HUES64 (cell line): ENCODE results near the gene SHH.

Source experiments
- H3K27ac ChIP-seq: 2 replicates; pipeline ENCODE4 v1.7.0; 2013; ENCODE audit warnings: low read depth, low read length, inconsistent platforms
- H3K27me3 ChIP-seq: 2 replicates; pipeline ENCODE4 v1.6.1; 2013; ENCODE audit warnings: mild to moderate bottlenecking, low read length; ENCODE audit not compliant: insufficient read depth
- H3K36me3 ChIP-seq: 2 replicates; pipeline ENCODE4 v1.6.1; 2013; ENCODE audit warnings: mild to moderate bottlenecking, low read length; ENCODE audit not compliant: insufficient read depth
- H3K4me1 ChIP-seq: 2 replicates; pipeline ENCODE4 v1.6.1; 2013; ENCODE audit warnings: mild to moderate bottlenecking, low read length, moderate library complexity; ENCODE audit not compliant: insufficient read depth
- H3K4me3 ChIP-seq: 2 replicates; pipeline ENCODE4 v1.5.1; 2013; ENCODE audit warnings: mild to moderate bottlenecking, low read length, moderate library complexity
- H3K9ac ChIP-seq: 2 replicates; pipeline ENCODE4 v1.6.1; 2013; ENCODE audit warnings: mild to moderate bottlenecking, low read depth, low read length
- H3K9me3 ChIP-seq: 2 replicates; pipeline ENCODE4 v1.6.1; 2013; ENCODE audit warnings: low read depth, low read length; ENCODE audit not compliant: insufficient read depth
- WGBS: fragments of 150-250, 120-280 bp; methylation state at CpG from one replicate; pipeline ENCODE4 v1.1.7; 2013; ENCODE audit warnings: missing lambda C conversion rate; 5-methylcytosine and 5-hydroxymethylcytosine counted together

SHH gene

GRCh38 chr7:155831807-155832524 lies 19.7 kb upstream of the SHH start:
- H3K9me3 ChIP-seq, result no peaks in the 10 kb centered on the region
- no peak overlapping the region for H3K4me3 ChIP-seq
- H3K27me3 ChIP-seq, result no peaks in the 10 kb centered on the region
- H3K36me3 ChIP-seq, result no peaks in the 10 kb centered on the region
- WGBS, result 92% methylated on average over 18 of the region's 18 CpGs
- no peak overlapping the region for H3K27ac ChIP-seq
- no peaks in the 10 kb centered on the region for H3K4me1 ChIP-seq
- no peak overlapping the region for H3K9ac ChIP-seq

DNA sequence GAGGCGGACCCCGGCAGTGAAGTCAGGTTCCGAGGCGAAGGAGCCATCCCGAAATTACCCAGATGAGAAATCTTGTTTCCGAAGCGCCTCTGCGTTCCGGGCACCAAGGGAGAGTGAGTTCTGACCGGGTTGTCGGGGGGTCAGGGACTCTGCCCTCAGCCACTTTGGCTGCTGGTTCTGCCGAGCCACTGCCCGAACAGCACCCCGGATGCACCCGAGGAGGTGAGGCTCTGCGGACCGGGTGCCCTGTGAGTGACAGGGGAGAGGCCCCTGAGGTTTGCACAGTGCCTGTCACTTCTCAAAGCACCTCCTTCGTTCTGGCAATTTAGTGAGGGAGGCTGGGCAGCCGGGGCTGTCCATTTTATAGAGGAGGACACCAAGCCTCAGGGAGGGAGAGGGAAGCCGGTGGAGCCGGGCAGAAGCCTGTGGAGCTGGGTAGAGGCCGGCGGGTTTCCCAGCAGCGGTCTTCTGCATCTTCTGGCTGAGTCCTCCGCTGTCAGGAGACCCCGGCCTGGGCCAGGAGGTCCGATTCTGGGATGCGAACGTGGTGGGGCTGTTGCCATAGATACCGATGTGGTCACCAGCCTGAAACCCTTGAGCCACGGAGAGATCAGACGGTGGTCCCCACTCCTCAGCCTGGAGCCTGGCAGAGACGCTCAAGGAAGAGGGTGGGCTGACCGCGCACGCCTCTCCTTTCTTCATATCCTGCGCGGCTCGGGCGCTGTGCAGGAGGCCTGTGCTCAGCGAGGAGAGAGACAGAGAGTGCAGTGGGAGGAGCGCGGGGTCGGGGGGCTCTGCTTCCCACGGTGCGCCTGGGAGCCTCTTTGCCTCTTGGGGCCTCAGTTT lies 18.9 kb upstream of the SHH start:
- Histone ChIP-seq H3K4me1 (no peaks in the 10 kb centered on the region), H3K27me3 (no peaks in the 10 kb centered on the region), H3K9me3 (no peaks in the 10 kb centered on the region), H3K27ac (no peak overlapping the region), H3K9ac (no peak overlapping the region), H3K36me3 (no peaks in the 10 kb centered on the region), H3K4me3 (no peak overlapping the region)
- WGBS, result 95% methylated on average over 46 of the region's 46 CpGs

DNA sequence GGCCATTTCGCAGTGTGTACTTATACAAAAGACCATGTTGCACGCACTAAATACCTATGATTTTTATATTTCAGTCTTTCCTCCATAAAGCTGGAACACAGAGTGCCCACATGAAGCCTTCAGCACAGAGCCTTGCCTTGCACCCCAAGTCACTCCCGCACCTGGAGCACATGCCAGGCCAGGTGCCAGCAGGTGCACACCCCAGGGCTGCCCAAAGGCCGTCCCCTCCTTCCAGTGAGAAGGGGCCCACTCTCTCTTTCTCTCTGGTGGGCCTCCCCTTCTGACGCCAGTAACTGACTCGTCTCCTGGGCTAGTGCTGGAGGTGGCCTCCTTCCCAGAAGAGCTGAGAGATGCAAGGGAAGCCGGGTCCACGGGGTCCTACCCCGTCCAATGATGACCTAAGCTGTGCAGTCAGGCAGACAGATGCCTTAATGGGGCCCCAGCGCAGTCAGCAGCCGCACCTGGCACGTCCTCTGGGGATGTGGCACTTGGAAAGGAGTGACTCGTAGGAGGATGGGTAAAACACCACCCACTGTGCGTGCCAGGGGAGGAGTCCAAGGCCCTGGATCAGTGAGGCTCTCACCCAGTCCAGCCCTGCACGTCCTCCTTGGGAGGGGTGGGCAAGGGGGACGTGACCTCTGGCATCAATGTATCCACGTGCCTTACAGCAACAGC lies 17.7 kb upstream of the SHH start:
- H3K36me3 ChIP-seq, result no peaks in the 10 kb centered on the region
- 94% methylated on average over 17 of the region's 17 CpGs for WGBS
- H3K4me3 ChIP-seq, result no peak overlapping the region
- H3K9me3 ChIP-seq, result no peaks in the 10 kb centered on the region
- H3K4me1 ChIP-seq, result no peaks in the 10 kb centered on the region
- H3K9ac ChIP-seq, result no peak overlapping the region
- no peaks in the 10 kb centered on the region for H3K27me3 ChIP-seq
- H3K27ac ChIP-seq, result no peak overlapping the region

DNA sequence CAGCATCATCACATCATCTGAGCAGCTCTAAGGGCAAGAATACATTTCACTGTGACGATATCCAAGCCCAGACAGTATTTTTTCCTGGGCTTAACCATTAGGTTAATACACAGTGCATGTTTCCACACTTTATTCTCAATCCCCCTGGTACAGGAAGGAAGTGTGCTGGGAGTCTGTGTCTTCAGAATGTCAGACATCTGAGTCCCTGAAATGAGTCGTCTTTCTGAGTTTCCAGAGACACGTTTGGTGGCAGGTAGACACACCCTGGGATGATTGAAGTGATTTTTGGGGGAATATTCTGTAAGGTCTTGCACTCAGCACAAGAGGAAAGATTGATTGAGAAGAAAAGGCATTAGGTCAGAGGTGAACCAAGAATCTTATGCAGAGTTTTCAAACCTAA lies 13.1 kb upstream of the SHH start:
- WGBS, result 91% methylated on average over 3 of the region's 3 CpGs
- Histone ChIP-seq H3K9me3 (no peaks in the 10 kb centered on the region), H3K27me3 (no peaks in the 10 kb centered on the region), H3K27ac (no peak overlapping the region), H3K36me3 (no peaks in the 10 kb centered on the region), H3K4me1 (no peaks in the 10 kb centered on the region), H3K4me3 (no peak overlapping the region), H3K9ac (no peak overlapping the region)

- Histone ChIP-seq H3K4me3 (no peak overlapping the region), H3K9me3 (no peaks in the 10 kb centered on the region), H3K36me3 (no peaks in the 10 kb centered on the region), H3K4me1 (no peaks in the 10 kb centered on the region), H3K27me3 (no peaks in the 10 kb centered on the region), H3K27ac (no peak overlapping the region), H3K9ac (no peak overlapping the region)
- 91% methylated on average over 16 of the region's 17 CpGs for WGBS
Measured at GRCh38 chr7:155824227-155824886, 12.1 kb upstream of the SHH start.

DNA sequence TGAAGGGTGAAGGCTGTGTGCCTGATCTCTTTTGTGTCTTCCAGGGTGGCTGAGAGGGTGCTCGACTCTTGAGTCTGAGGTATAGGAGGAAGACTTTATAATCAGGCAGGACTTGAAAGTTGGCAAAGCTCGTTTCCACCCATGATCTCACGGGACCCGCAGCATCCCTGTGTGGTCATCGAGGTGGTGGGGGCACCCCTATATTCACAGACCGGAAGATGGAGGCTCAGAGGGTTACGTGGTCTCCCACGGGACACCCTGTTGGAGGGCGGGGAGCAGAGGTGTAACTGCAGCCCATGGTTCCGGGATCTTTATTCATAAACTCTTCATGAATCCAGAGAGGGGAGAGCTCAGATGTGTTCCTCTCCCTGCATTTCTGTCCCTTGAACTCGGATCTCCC lies 9.6 kb upstream of the SHH start:
- H3K36me3 ChIP-seq, result no peaks in the 10 kb centered on the region
- 95% methylated on average over 11 of the region's 11 CpGs for WGBS
- no peak overlapping the region for H3K9ac ChIP-seq
- H3K4me3 ChIP-seq, result no peak overlapping the region
- no peaks in the 10 kb centered on the region for H3K9me3 ChIP-seq
- no peaks in the 10 kb centered on the region; the same call in 1 of the 2 replicates for H3K27me3 ChIP-seq
- H3K4me1 ChIP-seq, result no peaks in the 10 kb centered on the region
- H3K27ac ChIP-seq, result no peak overlapping the region

GRCh38 chr7:155820788-155821187 lies 8.5 kb upstream of the SHH start:
- H3K9ac ChIP-seq, result no peak overlapping the region
- H3K27me3 ChIP-seq, result peaks cover 10% of the 10 kb centered on the region
- no peak overlapping the region for H3K27ac ChIP-seq
- H3K4me1 ChIP-seq, result no peaks in the 10 kb centered on the region
- H3K9me3 ChIP-seq, result no peaks in the 10 kb centered on the region
- H3K36me3 ChIP-seq, result no peaks in the 10 kb centered on the region
- no peak overlapping the region for H3K4me3 ChIP-seq
- 90% methylated on average over 13 of the region's 13 CpGs for WGBS

GRCh38 chr7:155820246-155820645 lies 8.0 kb upstream of the SHH start:
- H3K4me1 ChIP-seq, result no peaks in the 10 kb centered on the region
- H3K27ac ChIP-seq, result no peak overlapping the region
- H3K27me3 ChIP-seq, result peaks cover 15% of the 10 kb centered on the region
- no peaks in the 10 kb centered on the region for H3K36me3 ChIP-seq
- no peak overlapping the region for H3K4me3 ChIP-seq
- WGBS, result 93% methylated on average over 18 of the region's 18 CpGs
- no peak overlapping the region for H3K9ac ChIP-seq
- no peaks in the 10 kb centered on the region for H3K9me3 ChIP-seq

DNA sequence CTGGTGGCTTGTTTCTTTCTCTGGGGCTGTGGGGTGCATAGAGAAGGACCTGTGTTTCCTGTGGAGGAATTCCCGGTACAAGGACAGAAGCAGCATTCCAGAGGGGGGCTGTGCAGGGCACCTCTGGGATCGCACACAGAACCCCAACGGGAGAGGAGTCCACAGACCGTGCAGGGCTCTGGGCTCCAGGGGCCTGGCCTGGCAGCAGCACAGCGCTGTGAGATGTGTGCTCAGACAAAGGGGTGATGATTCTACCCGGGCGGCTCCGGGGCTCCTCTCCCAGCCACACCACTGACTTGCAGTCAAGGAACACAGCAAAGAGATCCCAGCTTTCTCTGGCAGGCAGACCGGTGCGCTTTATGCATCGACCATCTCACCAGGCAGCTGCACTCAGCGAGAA lies 6.9 kb upstream of the SHH start:
- no peaks in the 10 kb centered on the region for H3K36me3 ChIP-seq
- no peak overlapping the region for H3K27ac ChIP-seq
- H3K9ac ChIP-seq, result no peak overlapping the region
- 87% methylated on average over 12 of the region's 12 CpGs for WGBS
- H3K4me3 ChIP-seq, result no peak overlapping the region
- H3K9me3 ChIP-seq, result no peaks in the 10 kb centered on the region
- H3K27me3 ChIP-seq, result peaks cover 22% of the 10 kb centered on the region
- no peaks in the 10 kb centered on the region for H3K4me1 ChIP-seq

DNA sequence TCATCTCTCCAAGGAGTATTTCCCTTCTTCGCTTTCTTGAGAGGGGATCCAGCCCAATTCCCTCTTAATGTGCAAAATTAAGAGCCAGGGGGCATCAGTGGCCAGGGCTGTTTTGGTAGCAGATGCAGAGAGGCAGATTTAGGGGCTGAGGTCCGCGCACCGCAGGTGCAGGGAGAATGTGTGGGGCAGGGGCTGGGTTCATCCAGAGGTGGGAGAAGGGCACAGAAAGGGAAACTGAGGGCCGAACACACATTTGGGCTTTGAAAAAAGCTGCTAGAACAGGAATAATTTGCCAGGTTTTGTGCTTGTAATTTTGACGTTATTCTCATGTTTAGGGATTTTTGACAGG lies 6.5 kb upstream of the SHH start:
- no peaks in the 10 kb centered on the region; the same call in 1 of the 2 replicates for H3K4me1 ChIP-seq
- no peak overlapping the region for H3K27ac ChIP-seq
- no peak overlapping the region for H3K4me3 ChIP-seq
- no peak overlapping the region for H3K9ac ChIP-seq
- no peaks in the 10 kb centered on the region for H3K36me3 ChIP-seq
- 90% methylated on average over 6 of the region's 6 CpGs for WGBS
- H3K9me3 ChIP-seq, result no peaks in the 10 kb centered on the region
- H3K27me3 ChIP-seq, result peaks cover 26% of the 10 kb centered on the region
